GM18861 (cell line): ENCODE results near the gene TFDP1.
"Not testable (repeated sequence)": the region's sequence is repeated elsewhere in the genome, so short reads cannot be mapped to it uniquely, and the experiment has no call there.

Source experiments
- ATAC-seq: cut with Tn5 transposase; IDR thresholded peaks from one replicate; pipeline ENCODE4 v1.9.1; 2021; ENCODE audit not compliant: unreplicated experiment

TFDP1 gene

GRCh38 chr13:113613789-113614379 is 29.3 kb downstream of the TFDP1 start:
- ATAC-seq = no peak

DNA sequence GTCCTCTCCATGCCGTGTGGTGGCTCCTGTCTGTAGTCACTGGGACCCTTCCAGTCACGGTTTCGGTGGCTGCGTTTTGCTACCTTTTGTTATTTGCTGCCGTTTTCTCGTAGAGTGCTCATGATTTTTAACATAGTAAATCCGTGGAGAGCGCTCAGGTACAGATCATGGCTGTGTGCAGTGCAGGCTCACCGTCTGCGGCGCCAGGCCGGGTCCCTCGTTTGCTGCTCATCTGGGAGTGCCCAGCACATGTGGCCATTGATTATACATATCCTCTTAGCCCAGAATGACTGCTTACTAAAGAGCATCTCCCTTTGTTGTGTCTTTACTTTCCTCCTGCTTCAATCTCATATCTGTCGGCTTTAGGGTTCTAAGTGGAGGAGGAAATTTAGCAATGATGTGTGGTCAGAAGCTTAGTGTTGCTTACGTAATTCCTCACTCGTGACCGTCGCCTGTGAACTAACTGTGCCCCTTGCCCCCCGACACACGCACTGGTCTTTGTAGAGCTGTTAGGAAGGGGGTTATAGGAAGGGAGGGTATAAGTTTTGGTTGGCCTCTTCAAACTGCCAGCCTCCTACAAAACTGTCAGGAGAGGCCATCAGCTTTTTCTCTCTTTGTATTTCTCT is 31.8 kb downstream of the TFDP1 start:
- ATAC-seq = no peak

DNA sequence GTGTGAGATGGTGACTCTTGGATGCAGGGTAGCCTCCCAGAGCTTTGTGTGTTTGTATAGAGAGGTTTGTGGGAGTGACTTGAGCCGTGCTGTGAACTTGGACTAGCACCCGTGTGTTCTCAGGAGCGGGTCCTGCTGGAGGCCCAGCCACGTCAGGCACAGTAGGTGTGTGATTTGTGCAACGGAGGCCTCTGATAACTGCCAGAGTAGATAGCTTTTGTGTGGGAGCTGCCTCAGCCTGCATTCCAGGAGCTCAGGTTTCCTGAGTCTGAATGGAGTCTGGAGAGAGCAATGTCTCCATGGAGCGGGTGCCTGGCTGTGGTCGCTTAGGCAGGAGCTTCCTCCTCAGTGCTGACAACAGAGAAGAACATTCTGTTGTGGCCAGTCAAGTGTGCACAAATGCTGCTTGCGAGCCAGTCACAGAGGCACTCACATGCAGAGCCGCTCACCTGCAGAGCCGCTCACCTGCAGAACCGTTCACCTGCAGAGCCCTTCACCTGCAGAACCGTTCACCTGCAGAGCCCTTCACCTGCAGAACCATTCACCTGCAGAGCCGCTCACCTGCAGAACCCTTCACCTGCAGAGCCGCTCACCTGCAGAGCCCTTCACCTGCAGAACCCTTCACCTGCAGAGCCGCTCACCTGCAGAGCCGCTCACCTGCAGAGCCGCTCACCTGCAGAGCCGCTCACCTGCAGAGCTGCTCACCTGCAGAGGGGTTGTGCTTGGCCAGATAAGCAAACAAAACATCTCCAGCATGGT is 32.6 kb downstream of the TFDP1 start:
- no peak for ATAC-seq

GRCh38 chr13:113617961-113618360 is 33.4 kb downstream of the TFDP1 start:
- ATAC-seq = no peak

GRCh38 chr13:113618455-113618854 is 33.9 kb downstream of the TFDP1 start:
- no peak for ATAC-seq

GRCh38 chr13:113620036-113620796 is 35.7 kb downstream of the TFDP1 start:
- no peak for ATAC-seq

DNA sequence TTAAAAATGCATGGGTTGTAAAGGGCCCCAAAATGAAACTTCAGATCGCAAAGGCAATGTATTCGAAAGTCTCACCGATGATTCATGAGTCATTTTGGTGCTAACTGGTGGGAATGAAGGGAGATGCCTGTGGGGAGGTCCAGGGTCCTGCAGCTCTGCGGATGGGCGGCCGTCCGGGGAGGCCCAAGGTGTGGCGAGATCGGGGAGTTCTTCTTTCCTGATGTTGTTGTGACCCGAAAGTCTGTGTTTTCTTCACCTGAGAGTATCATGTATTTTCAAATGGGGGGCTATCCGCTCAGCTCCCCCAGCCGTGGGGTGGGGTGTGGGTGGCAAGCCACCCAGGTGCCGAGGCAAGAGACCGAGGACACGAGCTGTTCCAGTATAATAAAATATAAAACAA is 36.5 kb downstream of the TFDP1 start:
- ATAC-seq = no peak

DNA sequence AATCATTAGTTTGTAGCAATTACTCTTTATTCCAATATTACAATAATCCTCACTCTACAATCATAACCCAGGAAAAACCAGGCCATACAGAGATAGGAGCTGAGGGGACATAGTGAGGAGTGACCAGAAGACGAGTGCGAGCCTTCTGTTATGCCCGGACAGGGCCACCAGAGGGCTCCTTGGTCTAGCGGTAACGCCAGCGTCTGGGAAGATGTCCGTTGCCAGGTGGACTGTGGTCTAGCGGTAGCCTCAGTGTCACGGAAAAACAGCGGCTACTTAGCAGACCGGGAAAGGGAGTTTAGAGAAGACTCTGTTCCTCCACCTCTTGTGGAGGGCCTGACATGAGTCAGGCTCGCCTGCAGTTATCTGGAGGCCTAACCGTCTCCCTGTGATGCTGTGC is 36.9 kb downstream of the TFDP1 start:
- ATAC-seq = not testable (repeated sequence)

GRCh38 chr13:113621986-113622550 is 37.5 kb downstream of the TFDP1 start:
- not testable (repeated sequence) for ATAC-seq

- no peak for ATAC-seq
Observed at GRCh38 chr13:113622791-113623490, 38.4 kb downstream of the TFDP1 start.

GRCh38 chr13:113623491-113624234 is 39.1 kb downstream of the TFDP1 start:
- no peak for ATAC-seq

DNA sequence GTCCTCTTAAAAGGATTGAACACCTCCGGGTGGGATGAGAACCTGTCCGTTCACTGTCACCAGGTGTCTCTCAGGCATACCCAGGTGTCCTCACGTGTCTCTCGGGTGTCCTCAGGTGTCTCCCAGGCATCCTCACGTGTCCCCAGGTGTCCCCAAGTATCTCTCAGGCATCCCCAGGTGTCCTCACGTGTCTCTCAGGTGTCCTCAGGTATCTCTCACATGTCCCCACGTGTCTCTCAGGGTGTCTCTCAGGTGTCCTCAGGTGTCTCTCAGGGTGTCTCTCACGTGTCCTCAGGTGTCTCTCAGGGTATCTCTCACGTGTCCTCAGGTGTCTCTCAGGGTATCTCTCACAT is 39.7 kb downstream of the TFDP1 start:
- ATAC-seq = no peak

- ATAC-seq = not testable (repeated sequence)
Observed at GRCh38 chr13:113624640-113625304, 40.2 kb downstream of the TFDP1 start.

GRCh38 chr13:113625965-113626721 is 41.6 kb downstream of the TFDP1 start:
- no peak for ATAC-seq

- no peak for ATAC-seq
Observed at GRCh38 chr13:113627136-113627535, 42.6 kb downstream of the TFDP1 start.

- ATAC-seq = no peak
Observed at GRCh38 chr13:113628291-113629270, 44.0 kb downstream of the TFDP1 start.

- ATAC-seq = no peak
Observed at GRCh38 chr13:113629866-113630265, 45.3 kb downstream of the TFDP1 start.

- no peak for ATAC-seq
Observed at GRCh38 chr13:113630296-113630695, 45.7 kb downstream of the TFDP1 start.
